Caco-2 (cell line): Measurements from ENCODE around the gene MRPL12. TPM values are rescaled to one million over a fixed set of nuclear protein-coding genes. Genes with fewer than 3 reads are reported as not detected.

Experiments used
- BruUV-seq: library from RNA; stranded (reverse); fragments of 400-500 nt; replicated peaks from 2 replicates; lab custom pipeline; 2021; lab: Mats Ljungman, UMichigan
- CTCF ChIA-PET: fragments of 300-600 bp; sonication (Branson Sonifier 250); formaldehyde crosslinking; loops from one replicate; lab custom pipeline; 2022; ENCODE audit warnings: antibody characterized with exemption; lab: Charles Lee
- POLR2A ChIA-PET: fragments of 300-600 bp; sonication (Branson Sonifier 250); formaldehyde crosslinking; loops from one replicate; lab custom pipeline; 2022; ENCODE audit warnings: antibody characterized with exemption; lab: Charles Lee
- DNase-seq, 2 experiments: peaks; one replicate each; pipeline versions ENCODE4 v3.0.0 to v3.0.0-alpha.2; 2020 to 2022
- H3K27me3 ChIP-seq: replicated peaks from 2 replicates; pipeline ENCODE4 v1.6.0; 2011; ENCODE audit warnings: low read length; ENCODE audit not compliant: control insufficient read depth, insufficient read depth
- H3K36me3 ChIP-seq: 2 replicates; pipeline ENCODE4 v1.5.1; 2011; ENCODE audit warnings: low read length; ENCODE audit not compliant: control insufficient read depth, insufficient read depth
- H3K4me1 ChIP-seq: fragments of 250-450 bp; sonication (Bioruptor Pico); 2 replicates; pipeline ENCODE4 v1.5.1; 2020; ENCODE audit warnings: mild to moderate bottlenecking
- H3K4me3 ChIP-seq: 2 replicates; pipeline ENCODE4 v1.5.1; 2011; ENCODE audit warnings: low read depth, mild to moderate bottlenecking, control low read depth, low read length
- H3K9me3 ChIP-seq: fragments of 250-450 bp; sonication (Bioruptor Pico); 2 replicates; pipeline ENCODE4 v1.5.1; 2020; ENCODE audit warnings: mild to moderate bottlenecking, moderate library complexity
- H3K27ac Mint-ChIP-seq: one replicate; pipeline ENCODE4 v1.8.0; 2022; ENCODE audit warnings: mixed read lengths; ENCODE audit not compliant: unreplicated experiment
- H3K27me3 Mint-ChIP-seq: one replicate; pipeline ENCODE4 v1.8.0; 2022; ENCODE audit warnings: mixed read lengths; ENCODE audit not compliant: insufficient read depth, unreplicated experiment
- H3K36me3 Mint-ChIP-seq: one replicate; pipeline ENCODE4 v1.8.0; 2022; ENCODE audit warnings: mild to moderate bottlenecking, mixed read lengths; ENCODE audit not compliant: insufficient read depth, unreplicated experiment
- H3K4me1 Mint-ChIP-seq: one replicate; pipeline ENCODE4 v1.8.0; 2022; ENCODE audit warnings: low read depth, mixed read lengths; ENCODE audit not compliant: unreplicated experiment
- H3K4me3 Mint-ChIP-seq: one replicate; pipeline ENCODE4 v1.8.0; 2022; ENCODE audit warnings: mild to moderate bottlenecking, moderate library complexity, mixed read lengths; ENCODE audit not compliant: unreplicated experiment
- H3K9me3 Mint-ChIP-seq: one replicate; pipeline ENCODE4 v1.8.0; 2022; ENCODE audit warnings: mixed read lengths; ENCODE audit not compliant: unreplicated experiment
- intact Hi-C: fragments of 100-400 bp; cut with micrococcal nuclease; formaldehyde crosslinking; loops from one replicate; pipeline ENCODE4 v1.10.0; 2022; ENCODE audit not compliant: unreplicated experiment
- total RNA-seq: library from RNA; stranded (reverse); gene quantifications from 2 replicates; pipeline ENCODE4 v1.2.3, GENCODE V29; 2022
- TF ChIP-seq, protein P1 (sequence below), 2 experiments: fragments of 200-600 bp in 1 of 2; IDR thresholded peaks; 1 replicate in 1 of 2; 2 replicates in 1 of 2; pipeline versions ENCODE4 v1.5.1 to v1.8.0; 2011 to 2022; ENCODE audit warnings: antibody characterized with exemption in 1 of 2, control low read depth in 1 of 2, inconsistent platforms in 1 of 2, low read depth in 1 of 2, low read length in 1 of 2, mild to moderate bottlenecking in 1 of 2, moderate library complexity in 1 of 2; ENCODE audit not compliant: insufficient read depth in 1 of 2, severe bottlenecking in 1 of 2, unreplicated experiment in 1 of 2

The MRPL12 gene
- total RNA-seq, 1 experiment from 2014 or later = 164 TPM

DNA sequence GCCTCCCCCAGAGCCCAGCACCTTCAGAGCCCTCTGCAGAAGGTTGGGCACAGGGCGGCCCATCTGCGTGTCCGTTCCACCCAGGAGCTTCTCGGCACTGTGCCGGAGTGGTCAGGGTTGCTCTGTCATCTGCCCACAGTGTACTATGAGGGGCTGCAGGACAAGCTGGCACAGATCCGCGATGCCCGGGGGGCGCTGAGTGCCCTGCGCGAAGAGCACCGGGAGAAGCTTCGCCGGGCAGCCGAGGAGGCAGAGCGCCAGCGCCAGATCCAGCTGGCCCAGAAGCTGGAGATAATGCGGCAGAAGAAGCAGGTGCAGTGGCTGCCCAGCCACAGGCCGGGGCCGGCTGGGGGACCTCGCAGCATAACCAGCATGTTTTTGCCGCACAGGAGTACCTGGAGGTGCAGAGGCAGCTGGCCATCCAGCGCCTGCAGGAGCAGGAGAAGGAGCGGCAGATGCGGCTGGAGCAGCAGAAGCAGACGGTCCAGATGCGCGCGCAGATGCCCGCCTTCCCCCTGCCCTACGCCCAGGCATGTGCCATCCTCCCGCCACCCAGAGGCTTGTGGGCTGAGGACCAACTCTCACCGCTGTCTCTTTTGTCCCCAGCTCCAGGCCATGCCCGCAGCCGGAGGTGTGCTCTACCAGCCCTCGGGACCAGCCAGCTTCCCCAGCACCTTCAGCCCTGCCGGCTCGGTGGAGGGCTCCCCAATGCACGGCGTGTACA lies 6.8 kb upstream of the MRPL12 start:
- POLR2A ChIA-PET = no interaction called here
- peaks cover 9% of the 10 kb centered on the region for H3K4me1 Mint-ChIP-seq
- Histone ChIP-seq H3K36me3 (peaks cover 4% of the 10 kb centered on the region), H3K4me1 (peaks cover 2% of the 10 kb centered on the region), H3K9me3 (no peaks in the 10 kb centered on the region), H3K27me3 (no peaks in the 10 kb centered on the region), H3K4me3 (no peak overlapping the region)
- TF ChIP-seq, protein P1, sequence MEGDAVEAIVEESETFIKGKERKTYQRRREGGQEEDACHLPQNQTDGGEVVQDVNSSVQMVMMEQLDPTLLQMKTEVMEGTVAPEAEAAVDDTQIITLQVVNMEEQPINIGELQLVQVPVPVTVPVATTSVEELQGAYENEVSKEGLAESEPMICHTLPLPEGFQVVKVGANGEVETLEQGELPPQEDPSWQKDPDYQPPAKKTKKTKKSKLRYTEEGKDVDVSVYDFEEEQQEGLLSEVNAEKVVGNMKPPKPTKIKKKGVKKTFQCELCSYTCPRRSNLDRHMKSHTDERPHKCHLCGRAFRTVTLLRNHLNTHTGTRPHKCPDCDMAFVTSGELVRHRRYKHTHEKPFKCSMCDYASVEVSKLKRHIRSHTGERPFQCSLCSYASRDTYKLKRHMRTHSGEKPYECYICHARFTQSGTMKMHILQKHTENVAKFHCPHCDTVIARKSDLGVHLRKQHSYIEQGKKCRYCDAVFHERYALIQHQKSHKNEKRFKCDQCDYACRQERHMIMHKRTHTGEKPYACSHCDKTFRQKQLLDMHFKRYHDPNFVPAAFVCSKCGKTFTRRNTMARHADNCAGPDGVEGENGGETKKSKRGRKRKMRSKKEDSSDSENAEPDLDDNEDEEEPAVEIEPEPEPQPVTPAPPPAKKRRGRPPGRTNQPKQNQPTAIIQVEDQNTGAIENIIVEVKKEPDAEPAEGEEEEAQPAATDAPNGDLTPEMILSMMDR (IDR thresholded peaks at IDR 0.05; ENCODE audit: insufficient read depth in 1 of 2, low read depth in 1 of 2, low read length in 1 of 2, severe bottlenecking in 1 of 2, unreplicated experiment in 1 of 2) = no peak
- no peaks in the 10 kb centered on the region for H3K27me3 Mint-ChIP-seq
- intact Hi-C loops = no loop called here
- no peak for DNase-seq
- no peak overlapping the region for H3K27ac Mint-ChIP-seq
- peaks cover 87% of the 10 kb centered on the region for H3K36me3 Mint-ChIP-seq
- H3K4me3 Mint-ChIP-seq = no peak overlapping the region
- CTCF ChIA-PET = interaction anchor here (0.5 kb wide), 1 partner anchor 11 kb away, joined by 3 read pairs; no protein-coding TSS in a partner anchor
- no peaks in the 10 kb centered on the region for H3K9me3 Mint-ChIP-seq
- TSS peak; percentile 33 for BruUV-seq

DNA sequence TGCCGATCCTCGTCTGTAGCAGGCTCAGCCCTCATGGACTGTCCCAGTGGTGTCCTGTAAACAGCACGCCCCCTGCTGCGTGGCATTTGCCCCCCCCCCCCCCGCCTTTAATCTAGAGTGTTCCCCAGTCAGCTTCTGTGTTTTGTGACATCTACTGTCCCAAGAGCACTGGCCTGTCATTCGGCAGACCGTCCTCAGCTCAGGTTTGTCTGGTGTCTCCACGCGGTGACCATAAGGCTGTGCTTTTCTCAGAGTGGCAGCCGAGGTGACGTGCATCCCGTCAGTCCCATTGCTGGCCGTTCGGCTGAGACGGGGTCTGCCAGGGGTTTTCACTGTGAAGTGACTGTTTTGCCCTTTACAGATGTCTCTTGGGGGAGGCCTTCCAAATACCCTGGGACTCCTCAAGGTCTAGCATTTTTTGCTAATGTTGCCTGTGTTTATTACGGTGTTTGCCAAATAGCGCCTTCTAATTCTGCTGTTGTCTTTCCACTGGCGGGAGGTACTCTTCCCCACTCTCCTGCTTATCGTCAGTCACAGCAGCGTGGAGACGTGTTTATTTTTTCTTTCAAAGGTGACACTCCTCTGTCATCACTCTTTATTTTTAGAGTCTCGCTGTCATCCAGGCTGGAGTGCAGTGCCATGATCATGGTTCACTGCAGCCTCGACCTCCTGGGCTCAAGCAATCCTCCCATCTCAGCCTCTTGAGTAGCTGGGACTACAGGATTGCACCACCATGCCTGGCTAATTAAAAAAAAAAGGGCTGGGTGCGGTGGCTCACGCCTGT lies 5.7 kb upstream of the MRPL12 start:
- Histone ChIP-seq H3K36me3 (peaks cover 7% of the 10 kb centered on the region), H3K27me3 (no peaks in the 10 kb centered on the region), H3K9me3 (no peaks in the 10 kb centered on the region), H3K4me3 (no peak overlapping the region), H3K4me1 (peaks cover 11% of the 10 kb centered on the region)
- no peaks in the 10 kb centered on the region for H3K9me3 Mint-ChIP-seq
- DNase-seq = no peak
- H3K4me1 Mint-ChIP-seq = peaks cover 20% of the 10 kb centered on the region
- H3K27ac Mint-ChIP-seq = peak overlapping the region; percentile 69
- TF ChIP-seq, protein P1 (IDR thresholded peaks at IDR 0.05; ENCODE audit: insufficient read depth in 1 of 2, low read depth in 1 of 2, low read length in 1 of 2, severe bottlenecking in 1 of 2, unreplicated experiment in 1 of 2) = no peak
- H3K4me3 Mint-ChIP-seq = no peak overlapping the region
- intact Hi-C loops = no loop called here
- no peaks in the 10 kb centered on the region for H3K27me3 Mint-ChIP-seq
- ChIA-PET CTCF (no interaction called here), POLR2A (no interaction called here)
- no TSS peak for BruUV-seq
- peaks cover 87% of the 10 kb centered on the region for H3K36me3 Mint-ChIP-seq
